Choroid plexus epithelial cell (primary cell): ENCODE measurements around the gene SNUPN.
A peak's percentile ranks its signal among the peaks of the same experiment; 100 is the strongest.

Experiments
- DNase-seq: peaks from one replicate; pipeline ENCODE4 v3.0.0-alpha.2; 2010; ENCODE audit warnings: low read depth
- H3K4me3 ChIP-seq: 2 replicates; pipeline ENCODE4 v1.5.1; 2011; ENCODE audit warnings: low read depth, mild to moderate bottlenecking, control low read depth, low read length, moderate library complexity
- CTCF ChIP-seq: conservative IDR thresholded peaks from 2 replicates; pipeline ENCODE4 v1.5.1; 2011; ENCODE audit warnings: low read depth, mild to moderate bottlenecking, control low read depth, inconsistent platforms, low read length, moderate library complexity

Gene SNUPN

GRCh38 chr15:75669191-75669878 is 43.8 kb upstream of the SNUPN start:
- no peak for TF ChIP-seq CTCF
- no peak for DNase-seq
- H3K4me3 ChIP-seq: no peak overlapping the region

- no peak for TF ChIP-seq CTCF
- H3K4me3 ChIP-seq: no peak overlapping the region
- DNase-seq: peak; percentile 99
Observed at GRCh38 chr15:75666823-75667501, 41.4 kb upstream of the SNUPN start.

GRCh38 chr15:75663931-75664421 is 38.5 kb upstream of the SNUPN start:
- H3K4me3 ChIP-seq: no peak overlapping the region
- DNase-seq: no peak
- no peak for TF ChIP-seq CTCF

- no peak overlapping the region for H3K4me3 ChIP-seq
- TF ChIP-seq CTCF: no peak
- DNase-seq: no peak
Observed at GRCh38 chr15:75662823-75663519, 37.4 kb upstream of the SNUPN start.

GRCh38 chr15:75661756-75662140 is 36.2 kb upstream of the SNUPN start:
- no peak overlapping the region for H3K4me3 ChIP-seq
- no peak for TF ChIP-seq CTCF
- DNase-seq: no peak

- peak; percentile 97 for DNase-seq
- no peak for TF ChIP-seq CTCF
- peak overlapping the region; percentile 36 for H3K4me3 ChIP-seq
Observed at GRCh38 chr15:75661100-75661755, 35.7 kb upstream of the SNUPN start.
